GM11168 (cell line): ENCODE data around the gene PDZD7.

ENCODE experiments used
- in situ Hi-C: fragments of 300-500 bp; cut with MboI; formaldehyde crosslinking; loops from one replicate; pipeline ENCODE4 v1.12.0; 2022; ENCODE audit warnings: low sequenced_read_pairs; ENCODE audit not compliant: unreplicated experiment

PDZD7 gene

DNA sequence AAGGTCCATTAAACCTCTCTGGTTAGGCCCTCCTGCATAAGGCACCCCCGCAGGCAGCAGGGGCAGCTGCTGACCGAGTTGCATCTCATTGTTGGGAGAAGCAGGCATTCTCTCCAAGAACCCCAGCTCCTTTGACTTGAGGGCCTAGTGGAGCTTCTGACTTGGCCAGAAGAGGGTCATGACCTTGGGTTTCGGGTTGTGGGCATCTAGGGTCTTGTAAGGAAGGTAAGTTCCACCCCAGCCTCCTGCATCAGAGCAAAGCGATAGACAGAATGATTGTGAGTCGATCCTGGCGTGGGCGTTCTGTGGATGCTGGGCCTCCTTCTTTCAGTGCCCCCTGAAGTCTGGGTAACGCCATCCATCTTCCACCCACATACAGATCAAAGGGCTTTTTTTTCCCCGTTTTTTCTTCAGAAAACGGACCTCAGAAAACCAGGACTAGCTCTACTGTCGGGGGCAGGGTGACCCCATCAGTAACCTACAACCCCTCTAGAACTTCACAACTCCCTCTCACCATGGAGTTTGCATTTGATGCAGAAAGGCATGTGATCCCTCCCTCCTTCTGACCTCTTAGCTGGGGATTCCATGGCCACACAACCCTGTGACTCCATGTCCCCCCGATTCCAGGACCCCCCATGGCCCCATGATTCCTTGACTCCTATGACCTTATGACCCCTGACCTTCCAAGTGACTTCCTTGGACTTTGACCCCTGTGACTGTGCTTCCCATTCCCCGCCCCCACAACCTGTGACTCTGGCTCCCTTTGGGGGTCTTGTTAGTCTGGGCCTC, 58.6 kb downstream of the PDZD7 start:
- in situ Hi-C loops, result no loop called here

DNA sequence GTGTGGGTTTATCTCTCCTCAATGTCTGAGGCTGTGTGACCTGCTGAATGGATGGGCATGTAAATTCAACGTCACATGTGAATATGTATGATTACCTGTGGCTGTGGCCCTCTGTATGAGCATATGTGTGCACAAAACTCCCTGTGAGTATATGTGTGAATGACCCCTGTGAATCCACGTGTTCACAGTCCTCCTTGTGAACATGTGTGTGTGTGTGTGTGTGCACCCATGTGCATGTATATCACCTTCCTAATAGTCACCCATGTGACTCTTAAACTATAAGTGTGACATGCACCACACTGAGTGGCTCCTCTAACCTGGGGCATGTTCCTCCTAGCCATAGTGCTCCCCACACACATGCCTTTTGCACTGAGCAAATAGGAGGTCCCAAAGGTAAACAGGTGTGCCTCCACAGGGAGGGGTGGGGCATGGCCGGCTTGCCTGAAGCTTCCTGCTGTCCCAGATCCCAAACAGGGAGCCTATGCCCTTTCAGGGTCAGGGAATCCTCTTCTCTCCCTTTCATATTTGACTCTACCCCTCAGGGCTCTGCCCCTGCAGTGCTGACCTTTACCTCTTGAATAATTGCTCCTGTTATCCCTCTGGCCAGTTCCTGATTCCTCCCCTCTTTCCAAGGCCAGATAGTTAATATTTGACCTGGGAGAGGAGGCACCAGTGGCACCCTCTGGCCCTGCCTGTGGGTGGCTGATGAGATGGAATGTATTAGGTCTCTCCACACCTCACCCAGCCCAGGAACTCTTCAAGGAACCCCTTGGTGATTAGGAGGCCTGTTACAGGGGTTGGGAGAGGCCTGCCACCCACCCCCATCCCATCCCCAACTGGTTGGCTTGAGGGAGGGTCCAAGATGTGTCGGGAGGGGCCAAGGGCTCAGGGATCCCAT, 59.8 kb downstream of the PDZD7 start:
- in situ Hi-C loops, result no loop called here

DNA sequence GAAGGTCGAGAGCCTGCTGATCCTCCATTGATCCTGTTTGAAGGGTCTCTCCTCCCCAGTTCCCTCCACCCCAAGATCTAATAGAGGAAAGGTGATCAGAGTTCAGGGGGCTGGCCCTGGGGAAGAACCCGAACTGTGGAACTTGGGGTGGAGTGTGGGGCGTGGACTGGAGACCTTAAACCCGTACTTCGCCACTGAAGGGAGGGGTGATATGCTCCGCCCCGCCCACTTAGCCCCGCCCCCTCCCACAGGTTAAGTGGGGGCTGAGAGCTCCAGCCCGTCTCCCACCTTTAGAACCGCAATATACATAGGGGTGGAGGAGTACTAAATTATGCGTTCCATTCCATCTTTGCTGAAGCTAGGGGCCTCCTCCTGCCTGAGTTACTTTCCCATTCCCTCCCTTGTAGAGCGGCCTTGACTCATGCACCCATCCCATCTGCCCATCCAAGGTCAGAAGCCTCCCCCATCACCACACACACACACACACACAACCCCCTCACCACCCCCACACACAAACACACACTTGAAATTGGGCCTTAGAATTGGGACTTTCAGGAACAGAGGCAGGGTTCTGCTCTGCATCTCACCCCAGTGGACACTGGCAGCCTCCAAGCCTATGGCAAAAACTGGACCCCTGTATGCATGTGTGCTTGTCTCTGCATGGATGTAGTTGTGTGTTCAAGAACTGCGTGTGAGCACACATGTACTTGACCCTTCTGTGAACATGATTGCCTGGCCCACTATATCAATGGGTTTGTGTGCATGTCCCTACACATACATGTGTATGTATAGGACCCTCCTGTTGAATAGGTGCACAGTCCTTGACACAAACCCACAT, 60.6 kb downstream of the PDZD7 start:
- in situ Hi-C loops, result no loop called here

DNA sequence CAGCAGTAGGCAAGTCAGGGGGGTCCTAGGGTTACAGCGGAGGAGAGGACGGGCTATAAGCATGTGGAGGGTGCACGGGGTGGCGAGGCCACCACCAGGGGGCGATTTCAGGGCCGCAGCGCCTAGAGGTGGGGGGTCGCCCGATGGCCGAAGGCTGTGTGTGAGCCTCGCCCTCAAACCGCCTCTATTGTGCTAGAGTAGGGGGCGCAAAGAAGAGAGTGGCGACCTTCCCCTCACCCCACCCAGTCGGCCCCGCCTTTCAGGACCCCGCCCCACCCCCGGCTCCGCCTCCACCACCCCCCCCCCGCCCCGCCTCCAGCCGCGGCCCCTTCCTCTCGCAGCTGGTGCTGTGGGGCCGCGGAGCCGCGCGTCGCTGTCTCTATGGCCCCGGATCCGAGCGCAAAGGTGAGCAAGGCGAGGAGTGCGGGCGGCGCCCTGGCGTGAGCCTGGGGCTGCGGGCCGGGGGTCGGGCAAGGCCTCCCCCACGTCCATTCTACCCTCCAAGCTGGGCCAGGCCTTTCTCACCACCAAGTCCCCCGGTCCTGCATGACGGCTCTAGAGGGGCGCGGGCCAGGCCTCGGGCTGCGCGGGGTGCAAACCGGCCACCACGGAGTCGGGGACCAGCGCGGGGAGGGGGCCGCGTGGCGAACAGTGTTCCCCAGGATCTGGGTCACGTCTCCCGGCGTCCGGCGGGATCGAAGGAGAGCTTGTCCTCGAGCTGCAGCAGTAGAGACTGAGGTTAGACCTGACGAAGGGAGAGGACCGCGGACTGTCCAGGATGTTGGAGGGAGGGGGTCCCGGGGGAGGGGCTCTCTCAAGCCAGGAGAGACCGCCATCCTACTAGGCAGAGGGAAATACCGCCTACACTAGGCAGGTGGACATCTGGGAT, 61.5 kb downstream of the PDZD7 start, which contains the start of gene SEMA4G:
Gene SEMA4G (plus strand): TSS at position 318 of the 889 bp plus-strand sequence. CDS start 3,409 bp downstream, outside the sequence.
- in situ Hi-C loops, result no loop called here

DNA sequence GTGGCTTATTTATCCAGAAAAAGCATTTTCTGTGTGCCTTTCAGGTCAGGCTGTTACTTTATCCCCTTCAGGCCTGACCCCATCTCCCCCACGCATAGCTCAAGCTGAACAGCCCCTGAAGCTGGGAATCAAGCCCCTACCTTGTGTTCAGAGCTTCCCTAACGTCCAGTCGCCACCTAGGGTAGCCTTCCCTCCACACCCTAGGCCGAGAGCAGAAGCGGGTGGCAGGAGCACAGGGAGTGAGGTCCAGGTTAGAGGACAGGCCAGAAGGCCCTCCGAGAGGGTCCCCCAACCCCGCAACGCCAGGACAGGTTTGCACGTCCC, 62.1 kb downstream of the PDZD7 start:
- in situ Hi-C loops, result no loop called here

DNA sequence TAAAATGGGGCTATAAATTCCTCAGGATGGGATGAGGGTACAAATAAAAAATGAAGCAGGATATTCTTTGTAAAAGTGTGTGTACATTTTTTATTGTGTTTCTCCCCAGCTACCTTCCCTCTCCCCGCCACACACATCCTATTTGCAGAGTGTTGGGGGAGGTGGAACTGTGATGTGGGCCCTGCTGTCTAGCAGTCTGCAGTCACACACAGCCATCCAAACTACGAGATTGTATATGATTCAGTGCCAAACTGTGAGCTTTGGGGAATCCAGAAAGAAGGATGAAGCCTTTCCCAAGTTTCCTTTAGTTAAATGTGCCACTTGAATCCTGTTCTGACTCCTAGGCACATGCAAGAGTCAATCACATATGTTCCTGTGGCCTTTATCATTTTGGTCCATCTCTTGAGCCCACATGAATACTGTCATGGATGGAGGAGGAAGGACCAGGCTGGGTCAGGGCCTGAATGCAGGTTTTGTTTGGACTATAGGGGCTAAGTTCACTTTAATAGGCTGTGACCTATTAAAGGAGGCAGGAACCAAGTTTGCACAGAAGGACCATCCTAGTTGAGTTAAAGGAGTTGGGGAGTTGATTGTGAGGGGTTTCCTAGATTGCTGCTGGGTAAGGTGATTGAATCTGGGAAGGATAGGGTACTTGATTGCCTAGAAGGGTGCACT, 62.7 kb downstream of the PDZD7 start:
- in situ Hi-C loops, result no loop called here

DNA sequence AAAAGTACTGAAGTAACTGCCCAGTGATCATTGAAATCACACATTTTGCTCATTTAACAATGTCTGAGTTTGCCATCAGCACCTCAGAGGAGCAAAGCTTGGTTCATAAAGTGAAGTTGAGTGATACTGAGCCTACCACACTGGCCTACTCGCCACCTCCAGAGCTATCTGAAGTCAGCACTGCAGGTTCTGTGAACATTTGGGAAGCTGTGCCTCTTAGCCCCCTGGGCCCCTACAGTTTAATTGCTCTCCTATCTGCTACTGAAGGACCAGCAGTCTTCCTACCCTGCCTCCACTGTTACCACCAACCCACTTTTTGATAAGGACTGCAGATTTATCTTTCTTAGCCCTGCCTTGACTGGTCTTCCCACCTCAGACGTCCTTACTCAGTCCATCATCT, 63.6 kb downstream of the PDZD7 start:
- in situ Hi-C loops, result no loop called here

DNA sequence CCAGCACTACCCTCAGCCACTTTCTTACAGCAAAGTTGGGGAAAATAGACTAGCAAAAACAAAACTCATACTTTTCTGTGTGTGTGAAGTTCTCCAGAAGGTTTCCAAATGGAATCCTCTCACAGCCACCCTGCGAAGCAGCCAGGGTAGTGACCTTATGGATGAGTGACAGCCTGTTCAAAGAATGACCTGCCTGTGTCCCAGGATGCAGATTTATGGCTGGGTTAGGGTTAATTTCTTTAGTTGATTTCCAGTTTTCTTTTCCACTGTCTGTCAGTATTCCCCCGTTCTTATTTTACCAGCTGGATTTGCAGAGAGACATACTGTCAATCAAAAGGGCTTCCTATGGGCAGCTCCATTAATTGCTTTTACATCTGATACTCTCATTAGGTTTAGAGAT, 64.0 kb downstream of the PDZD7 start:
- in situ Hi-C loops, result no loop called here

DNA sequence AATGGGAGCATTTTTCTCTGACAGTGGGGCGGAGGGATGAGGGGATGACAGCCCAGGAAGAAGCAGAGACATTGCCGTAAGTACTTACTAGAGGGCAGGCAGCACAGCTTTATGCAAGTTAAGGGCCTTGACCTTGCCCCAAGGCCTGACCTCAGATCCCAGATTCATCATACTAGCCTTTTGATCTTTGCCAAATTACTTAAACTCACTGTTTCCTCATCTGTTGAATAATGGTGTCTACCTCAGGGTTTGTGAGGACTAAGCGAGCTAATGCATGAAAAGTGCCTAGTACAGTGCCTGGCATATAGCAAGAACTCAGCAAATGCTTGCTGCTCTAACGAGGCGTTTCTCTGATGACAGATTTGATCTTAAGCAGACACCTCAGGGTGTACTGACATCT, 65.1 kb downstream of the PDZD7 start:
- in situ Hi-C loops, result no loop called here

DNA sequence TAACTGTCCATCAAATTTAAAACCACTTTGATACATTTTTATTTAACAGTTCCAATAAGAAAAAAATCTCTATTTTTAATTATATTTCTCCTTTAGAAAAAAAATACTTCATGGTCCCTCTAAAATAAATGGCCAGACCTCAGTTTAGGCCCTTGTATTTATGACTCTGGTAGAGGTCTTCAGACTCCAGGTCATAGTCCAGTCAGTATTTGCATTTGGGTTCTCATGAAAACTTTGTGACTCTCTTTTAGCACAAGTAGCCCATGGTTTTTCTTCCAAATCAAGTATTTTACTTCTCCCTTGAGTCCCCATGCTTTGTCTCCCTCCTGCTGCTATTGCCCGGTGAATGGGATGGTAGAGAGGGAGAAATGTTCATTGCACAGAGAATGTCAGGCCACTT, 67.1 kb downstream of the PDZD7 start:
- in situ Hi-C loops, result no loop called here

DNA sequence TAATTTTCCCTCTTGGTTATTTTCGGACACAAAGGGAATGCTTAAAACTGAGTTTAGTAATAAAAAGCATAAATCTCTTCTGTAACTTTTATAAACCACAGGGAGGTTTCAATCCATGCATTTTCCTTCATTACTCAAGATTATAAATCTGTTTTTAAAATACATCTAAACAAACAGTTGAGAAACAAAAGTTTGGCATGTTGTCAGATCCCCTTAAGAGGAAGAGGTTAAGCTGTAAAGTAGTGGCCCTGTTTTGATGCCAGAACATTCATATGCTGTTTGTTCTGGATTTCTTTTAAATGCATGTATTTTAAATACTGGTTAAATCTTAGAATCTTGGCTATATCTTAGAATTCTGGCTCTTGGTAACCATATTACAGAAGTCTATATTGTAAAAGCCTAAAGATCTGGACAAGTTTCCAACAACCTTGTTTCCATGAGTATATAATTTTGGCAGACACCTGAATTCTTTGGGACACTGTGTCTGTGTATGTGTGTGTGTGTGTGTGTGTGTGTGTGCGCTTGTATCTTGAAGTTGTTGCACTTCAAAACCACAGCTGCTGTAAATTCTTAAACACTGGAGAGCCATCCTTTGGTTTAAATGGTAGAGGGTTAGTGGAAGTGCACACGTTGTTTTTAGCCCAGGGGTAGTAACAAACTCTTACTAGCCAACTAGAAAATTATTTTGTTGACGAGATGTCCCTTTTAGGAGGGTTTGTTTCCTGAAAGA, 68.4 kb downstream of the PDZD7 start:
- in situ Hi-C loops, result no loop called here

DNA sequence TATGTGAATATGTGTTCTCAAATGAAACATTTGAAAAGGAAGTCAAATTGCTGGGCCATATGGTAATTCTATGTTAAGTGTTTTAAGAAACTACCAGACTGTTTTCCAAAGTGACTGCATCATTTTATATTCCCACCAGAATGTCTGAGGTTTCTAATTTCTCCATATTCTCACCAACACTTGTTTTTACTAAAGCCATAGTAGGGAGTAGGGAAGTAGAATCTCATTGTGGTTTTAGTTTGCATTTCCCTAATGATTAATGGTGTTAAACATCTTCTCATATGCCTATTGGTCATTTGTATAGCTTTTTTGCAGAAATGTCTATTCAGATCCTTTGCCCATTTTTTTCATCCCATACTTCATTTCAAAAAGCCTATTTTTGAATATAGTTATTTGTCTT, 70.7 kb downstream of the PDZD7 start:
- in situ Hi-C loops, result no loop called here
